Measurements from ENCODE around the gene PRSS53. TPM values are rescaled to one million over a fixed set of nuclear protein-coding genes. Genes with fewer than 3 reads are reported as not detected.

PRSS53 gene
- total and polyA plus RNA-seq, 4 donors: 0.51 to 14.5 (median 3.0) TPM

DNA sequence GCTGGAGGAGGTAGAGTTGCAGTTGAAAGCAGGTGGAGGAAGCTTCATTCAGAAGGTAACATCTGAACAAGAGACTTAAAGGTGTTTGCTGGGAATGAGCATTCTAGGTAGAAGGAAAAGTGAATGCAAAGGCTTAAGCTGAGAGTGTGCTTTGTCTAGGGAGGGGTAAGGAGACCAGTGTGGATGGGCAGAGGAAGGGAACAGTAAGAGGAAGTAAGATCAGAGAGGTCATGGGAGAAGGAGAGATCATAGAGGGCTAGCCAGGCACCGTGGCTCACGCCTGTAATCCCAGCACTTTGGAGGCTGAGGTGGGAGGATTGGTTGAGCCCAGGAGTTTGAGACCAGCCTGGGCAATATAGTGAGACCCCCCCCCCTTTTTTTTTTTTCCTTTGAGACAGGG is 52.1 kb downstream of the PRSS53 start:
- H3K9ac ChIP-seq (ENCODE audit: low read depth in 1 of 2, low read length in 2 of 2): no peak overlapping the region
- H3K4me3 ChIP-seq (ENCODE audit: low read depth in 1 of 3, low read length in 3 of 3): no peak overlapping the region
- WGBS: 75% methylated on average over 2 of the region's 2 CpGs
- no peak for TF ChIP-seq JUND (IDR thresholded peaks at IDR 0.05)
- TF ChIP-seq, protein P1, sequence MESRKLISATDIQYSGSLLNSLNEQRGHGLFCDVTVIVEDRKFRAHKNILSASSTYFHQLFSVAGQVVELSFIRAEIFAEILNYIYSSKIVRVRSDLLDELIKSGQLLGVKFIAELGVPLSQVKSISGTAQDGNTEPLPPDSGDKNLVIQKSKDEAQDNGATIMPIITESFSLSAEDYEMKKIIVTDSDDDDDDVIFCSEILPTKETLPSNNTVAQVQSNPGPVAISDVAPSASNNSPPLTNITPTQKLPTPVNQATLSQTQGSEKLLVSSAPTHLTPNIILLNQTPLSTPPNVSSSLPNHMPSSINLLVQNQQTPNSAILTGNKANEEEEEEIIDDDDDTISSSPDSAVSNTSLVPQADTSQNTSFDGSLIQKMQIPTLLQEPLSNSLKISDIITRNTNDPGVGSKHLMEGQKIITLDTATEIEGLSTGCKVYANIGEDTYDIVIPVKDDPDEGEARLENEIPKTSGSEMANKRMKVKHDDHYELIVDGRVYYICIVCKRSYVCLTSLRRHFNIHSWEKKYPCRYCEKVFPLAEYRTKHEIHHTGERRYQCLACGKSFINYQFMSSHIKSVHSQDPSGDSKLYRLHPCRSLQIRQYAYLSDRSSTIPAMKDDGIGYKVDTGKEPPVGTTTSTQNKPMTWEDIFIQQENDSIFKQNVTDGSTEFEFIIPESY (IDR thresholded peaks at IDR 0.05): no peak
- no peak for TF ChIP-seq TAF1 (conservative IDR thresholded peaks at IDR 0.05)
- TF ChIP-seq SP1 (IDR thresholded peaks at IDR 0.05): no peak
- no peak for TF ChIP-seq HNF4A (conservative IDR thresholded peaks at IDR 0.05)
- no peak for TF ChIP-seq YY1 (IDR thresholded peaks at IDR 0.05)
- no peak for TF ChIP-seq HNF4G (IDR thresholded peaks at IDR 0.05)
- TF ChIP-seq, protein P2, sequence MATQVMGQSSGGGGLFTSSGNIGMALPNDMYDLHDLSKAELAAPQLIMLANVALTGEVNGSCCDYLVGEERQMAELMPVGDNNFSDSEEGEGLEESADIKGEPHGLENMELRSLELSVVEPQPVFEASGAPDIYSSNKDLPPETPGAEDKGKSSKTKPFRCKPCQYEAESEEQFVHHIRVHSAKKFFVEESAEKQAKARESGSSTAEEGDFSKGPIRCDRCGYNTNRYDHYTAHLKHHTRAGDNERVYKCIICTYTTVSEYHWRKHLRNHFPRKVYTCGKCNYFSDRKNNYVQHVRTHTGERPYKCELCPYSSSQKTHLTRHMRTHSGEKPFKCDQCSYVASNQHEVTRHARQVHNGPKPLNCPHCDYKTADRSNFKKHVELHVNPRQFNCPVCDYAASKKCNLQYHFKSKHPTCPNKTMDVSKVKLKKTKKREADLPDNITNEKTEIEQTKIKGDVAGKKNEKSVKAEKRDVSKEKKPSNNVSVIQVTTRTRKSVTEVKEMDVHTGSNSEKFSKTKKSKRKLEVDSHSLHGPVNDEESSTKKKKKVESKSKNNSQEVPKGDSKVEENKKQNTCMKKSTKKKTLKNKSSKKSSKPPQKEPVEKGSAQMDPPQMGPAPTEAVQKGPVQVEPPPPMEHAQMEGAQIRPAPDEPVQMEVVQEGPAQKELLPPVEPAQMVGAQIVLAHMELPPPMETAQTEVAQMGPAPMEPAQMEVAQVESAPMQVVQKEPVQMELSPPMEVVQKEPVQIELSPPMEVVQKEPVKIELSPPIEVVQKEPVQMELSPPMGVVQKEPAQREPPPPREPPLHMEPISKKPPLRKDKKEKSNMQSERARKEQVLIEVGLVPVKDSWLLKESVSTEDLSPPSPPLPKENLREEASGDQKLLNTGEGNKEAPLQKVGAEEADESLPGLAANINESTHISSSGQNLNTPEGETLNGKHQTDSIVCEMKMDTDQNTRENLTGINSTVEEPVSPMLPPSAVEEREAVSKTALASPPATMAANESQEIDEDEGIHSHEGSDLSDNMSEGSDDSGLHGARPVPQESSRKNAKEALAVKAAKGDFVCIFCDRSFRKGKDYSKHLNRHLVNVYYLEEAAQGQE (IDR thresholded peaks at IDR 0.05): no peak
- no peak for TF ChIP-seq EGR1 (IDR thresholded peaks at IDR 0.05; ENCODE audit: low read depth in 2 of 2)
- TF ChIP-seq FOXA1 (IDR thresholded peaks at IDR 0.05): no peak
- no peaks in the 10 kb centered on the region for H3K27me3 ChIP-seq (ENCODE audit: control insufficient read depth in 4 of 4, insufficient read depth in 4 of 4, low read length in 3 of 4)
- peaks cover 19 to 38% (median 28%) of the 10 kb centered on the region in 4 donors for H3K36me3 ChIP-seq (ENCODE audit: control insufficient read depth in 4 of 4, insufficient read depth in 3 of 4, low read depth in 1 of 4, low read length in 3 of 4)
- peaks cover 4 to 13% (median 7%) of the 10 kb centered on the region in 4 donors for H3K4me1 ChIP-seq (ENCODE audit: control insufficient read depth in 4 of 4, insufficient read depth in 4 of 4, low read length in 3 of 4)
- H3K9me3 ChIP-seq (ENCODE audit: control insufficient read depth in 4 of 4, low read length in 3 of 4): no peaks in the 10 kb centered on the region
- DNase-seq (ENCODE audit: low spot score): no peak
- H3K27ac ChIP-seq (ENCODE audit: low read depth in 1 of 2, low read length in 2 of 2): no peak overlapping the region

DNA sequence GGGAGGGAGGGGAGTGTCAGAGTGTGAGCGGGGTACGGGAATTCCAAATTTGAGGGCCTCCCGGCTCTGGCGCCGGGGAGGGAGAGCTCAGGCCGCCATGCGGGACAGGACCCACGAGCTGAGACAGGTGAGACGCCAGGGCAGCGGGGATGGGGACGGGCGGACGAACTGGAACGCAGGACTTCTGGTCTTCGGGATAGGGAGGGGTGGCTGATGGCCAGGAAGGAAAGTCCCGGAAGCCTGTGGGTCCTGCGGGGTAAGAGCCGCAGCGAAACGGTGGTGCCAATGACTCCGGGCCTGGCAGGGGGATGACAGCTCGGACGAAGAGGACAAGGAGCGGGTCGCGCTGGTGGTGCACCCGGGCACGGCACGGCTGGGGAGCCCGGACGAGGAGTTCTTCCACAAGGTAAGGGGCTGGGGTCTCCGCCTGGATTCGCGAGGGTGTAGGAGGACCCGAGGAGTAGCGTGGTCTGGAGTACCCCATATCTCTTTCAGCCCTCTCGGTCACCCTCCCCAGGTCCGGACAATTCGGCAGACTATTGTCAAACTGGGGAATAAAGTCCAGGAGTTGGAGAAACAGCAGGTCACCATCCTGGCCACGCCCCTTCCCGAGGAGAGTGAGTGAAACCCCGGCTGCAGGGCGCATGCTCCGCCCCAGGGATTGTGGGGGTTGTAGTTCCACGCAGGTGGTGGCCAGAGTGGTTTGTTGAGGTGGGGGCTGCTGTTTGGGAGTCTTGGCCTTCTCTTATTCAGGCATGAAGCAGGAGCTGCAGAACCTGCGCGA is 54.8 kb downstream of the PRSS53 start:
- peak; percentile 91 for DNase-seq (ENCODE audit: low spot score)
- H3K9me3 ChIP-seq (ENCODE audit: control insufficient read depth in 4 of 4, low read length in 3 of 4): no peaks in the 10 kb centered on the region
- peak overlapping the region; percentile 81 to 86 (median 82) for H3K4me3 ChIP-seq (ENCODE audit: low read depth in 1 of 3, low read length in 3 of 3)
- peak overlapping the region; percentile 87 to 93 for H3K9ac ChIP-seq (ENCODE audit: low read depth in 1 of 2, low read length in 2 of 2)
- H3K4me1 ChIP-seq (ENCODE audit: control insufficient read depth in 4 of 4, insufficient read depth in 4 of 4, low read length in 3 of 4): peaks cover 4 to 13% (median 7%) of the 10 kb centered on the region in 4 donors
- peak overlapping the region; percentile 98 to 99 for H3K27ac ChIP-seq (ENCODE audit: low read depth in 1 of 2, low read length in 2 of 2)
- WGBS: under 1% methylated on average over 47 of the region's 47 CpGs
- no peaks in the 10 kb centered on the region for H3K27me3 ChIP-seq (ENCODE audit: control insufficient read depth in 4 of 4, insufficient read depth in 4 of 4, low read length in 3 of 4)
- peaks cover 10 to 20% (median 13%) of the 10 kb centered on the region in 4 donors for H3K36me3 ChIP-seq (ENCODE audit: control insufficient read depth in 4 of 4, insufficient read depth in 3 of 4, low read depth in 1 of 4, low read length in 3 of 4)
- TF ChIP-seq HNF4G (IDR thresholded peaks at IDR 0.05) (no peak), FOXA1 (IDR thresholded peaks at IDR 0.05) (no peak), NR2F2 (IDR thresholded peaks at IDR 0.05) (no peak), FOXA2 (IDR thresholded peaks at IDR 0.05) (no peak), JUND (IDR thresholded peaks at IDR 0.05) (no peak), TAF1 (conservative IDR thresholded peaks at IDR 0.05) (peak; percentile 68), EGR1 (IDR thresholded peaks at IDR 0.05; ENCODE audit: low read depth in 2 of 2) (no peak), YY1 (IDR thresholded peaks at IDR 0.05) (peak; percentile 40), RXRA (IDR thresholded peaks at IDR 0.05) (peak in 1 of 2 donors; percentile 34), HNF4A (conservative IDR thresholded peaks at IDR 0.05) (peak; percentile 73 to 78), SP1 (IDR thresholded peaks at IDR 0.05) (peak; percentile 53), GABPA (IDR thresholded peaks at IDR 0.05 in 1 of 2, conservative IDR thresholded peaks at IDR 0.05 in 1 of 2) (peak in 1 of 2 donors; percentile 79), RAD21 (IDR thresholded peaks at IDR 0.05) (peak; percentile 21 to 33)
- TF ChIP-seq, protein P1 (IDR thresholded peaks at IDR 0.05): no peak
- TF ChIP-seq, protein P3, sequence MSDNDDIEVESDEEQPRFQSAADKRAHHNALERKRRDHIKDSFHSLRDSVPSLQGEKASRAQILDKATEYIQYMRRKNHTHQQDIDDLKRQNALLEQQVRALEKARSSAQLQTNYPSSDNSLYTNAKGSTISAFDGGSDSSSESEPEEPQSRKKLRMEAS (IDR thresholded peaks at IDR 0.05): peak; percentile 95
- TF ChIP-seq, protein P4, sequence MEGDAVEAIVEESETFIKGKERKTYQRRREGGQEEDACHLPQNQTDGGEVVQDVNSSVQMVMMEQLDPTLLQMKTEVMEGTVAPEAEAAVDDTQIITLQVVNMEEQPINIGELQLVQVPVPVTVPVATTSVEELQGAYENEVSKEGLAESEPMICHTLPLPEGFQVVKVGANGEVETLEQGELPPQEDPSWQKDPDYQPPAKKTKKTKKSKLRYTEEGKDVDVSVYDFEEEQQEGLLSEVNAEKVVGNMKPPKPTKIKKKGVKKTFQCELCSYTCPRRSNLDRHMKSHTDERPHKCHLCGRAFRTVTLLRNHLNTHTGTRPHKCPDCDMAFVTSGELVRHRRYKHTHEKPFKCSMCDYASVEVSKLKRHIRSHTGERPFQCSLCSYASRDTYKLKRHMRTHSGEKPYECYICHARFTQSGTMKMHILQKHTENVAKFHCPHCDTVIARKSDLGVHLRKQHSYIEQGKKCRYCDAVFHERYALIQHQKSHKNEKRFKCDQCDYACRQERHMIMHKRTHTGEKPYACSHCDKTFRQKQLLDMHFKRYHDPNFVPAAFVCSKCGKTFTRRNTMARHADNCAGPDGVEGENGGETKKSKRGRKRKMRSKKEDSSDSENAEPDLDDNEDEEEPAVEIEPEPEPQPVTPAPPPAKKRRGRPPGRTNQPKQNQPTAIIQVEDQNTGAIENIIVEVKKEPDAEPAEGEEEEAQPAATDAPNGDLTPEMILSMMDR (IDR thresholded peaks at IDR 0.05; ENCODE audit: low read depth, low read length, missing input control): no peak
- TF ChIP-seq, protein P5, sequence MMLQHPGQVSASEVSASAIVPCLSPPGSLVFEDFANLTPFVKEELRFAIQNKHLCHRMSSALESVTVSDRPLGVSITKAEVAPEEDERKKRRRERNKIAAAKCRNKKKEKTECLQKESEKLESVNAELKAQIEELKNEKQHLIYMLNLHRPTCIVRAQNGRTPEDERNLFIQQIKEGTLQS (IDR thresholded peaks at IDR 0.05): no peak

Data from liver (tissue), 9 donors.